HCT116 (cell line): ENCODE data around the gene CDH4.

ENCODE experiments used
- CEBPB ChIP-seq: IDR thresholded peaks from 2 replicates; pipeline ENCODE4 v1.6.1; 2012; ENCODE audit warnings: low read depth
- CTCF ChIP-seq, 3 experiments: fragments of 200-600 bp in 1 of 3; sonication (generic) in 1 of 3; IDR thresholded peaks in 2 of 3; conservative IDR thresholded peaks in 1 of 3; 2 replicates each; pipeline ENCODE4 v1.5.1; 2012 to 2017; ENCODE audit warnings: low read depth in 2 of 3, low read length in 2 of 3, antibody characterized with exemption in 1 of 3, borderline replicate concordance in 1 of 3, control low read depth in 1 of 3, mild to moderate bottlenecking in 1 of 3, mixed read lengths in 1 of 3, mixed run types in 1 of 3, moderate library complexity in 1 of 3; ENCODE audit not compliant: insufficient read depth in 1 of 3
- EGR1 ChIP-seq: IDR thresholded peaks from 2 replicates; pipeline ENCODE4 v1.6.1; 2012; ENCODE audit warnings: low read depth
- ELF1 ChIP-seq: IDR thresholded peaks from 2 replicates; pipeline ENCODE4 v1.6.1; 2012; ENCODE audit warnings: low read depth, borderline replicate concordance
- EZH2 ChIP-seq: fragments of 200-600 bp; sonication (generic); IDR thresholded peaks from 2 replicates; pipeline ENCODE4 v1.6.1; 2017; ENCODE audit warnings: antibody characterized with exemption, mixed run types
- EZH2phosphoT487 ChIP-seq: fragments of 200-600 bp; IDR thresholded peaks from 2 replicates; pipeline ENCODE4 v1.6.1; 2018; ENCODE audit warnings: antibody characterized with exemption, borderline replicate concordance
- POLR2A ChIP-seq: IDR thresholded peaks from 2 replicates; pipeline ENCODE4 v1.7.0; 2011; ENCODE audit warnings: borderline replicate concordance; ENCODE audit not compliant: insufficient read depth, insufficient read length; ENCODE audit errors: extremely low read depth
- REST ChIP-seq: IDR thresholded peaks from 2 replicates; pipeline ENCODE4 v1.6.1; 2012; ENCODE audit warnings: low read depth
- SRF ChIP-seq: IDR thresholded peaks from 2 replicates; pipeline ENCODE4 v1.6.1; 2012; ENCODE audit warnings: low read depth
- TCF7L2 ChIP-seq: IDR thresholded peaks from 2 replicates; pipeline ENCODE4 v1.7.0; 2011; ENCODE audit warnings: borderline replicate concordance, inconsistent platforms; ENCODE audit not compliant: insufficient read depth, insufficient read length; ENCODE audit errors: extremely low read depth
- YY1 ChIP-seq: IDR thresholded peaks from 2 replicates; pipeline ENCODE4 v1.6.1; 2011; ENCODE audit warnings: low read length, low read depth, moderate library complexity, mild to moderate bottlenecking; ENCODE audit not compliant: insufficient replicate concordance; ENCODE audit errors: extremely low read depth
- ZBTB33 ChIP-seq: IDR thresholded peaks from 2 replicates; pipeline ENCODE4 v1.6.1; 2011; ENCODE audit warnings: mild to moderate bottlenecking, low read length, moderate library complexity; ENCODE audit not compliant: insufficient replicate concordance; ENCODE audit errors: extremely low read depth
- ZNF274 ChIP-seq: fragments of 200-500 bp; sonication (Bioruptor generic); IDR thresholded peaks from 2 replicates; pipeline ENCODE4 v1.6.1; 2014; ENCODE audit warnings: mild to moderate bottlenecking, low read depth, low read length, inconsistent platforms
- TF ChIP-seq, protein P1 (sequence below): IDR thresholded peaks from 2 replicates; pipeline ENCODE4 v1.6.1; 2012

DNA sequence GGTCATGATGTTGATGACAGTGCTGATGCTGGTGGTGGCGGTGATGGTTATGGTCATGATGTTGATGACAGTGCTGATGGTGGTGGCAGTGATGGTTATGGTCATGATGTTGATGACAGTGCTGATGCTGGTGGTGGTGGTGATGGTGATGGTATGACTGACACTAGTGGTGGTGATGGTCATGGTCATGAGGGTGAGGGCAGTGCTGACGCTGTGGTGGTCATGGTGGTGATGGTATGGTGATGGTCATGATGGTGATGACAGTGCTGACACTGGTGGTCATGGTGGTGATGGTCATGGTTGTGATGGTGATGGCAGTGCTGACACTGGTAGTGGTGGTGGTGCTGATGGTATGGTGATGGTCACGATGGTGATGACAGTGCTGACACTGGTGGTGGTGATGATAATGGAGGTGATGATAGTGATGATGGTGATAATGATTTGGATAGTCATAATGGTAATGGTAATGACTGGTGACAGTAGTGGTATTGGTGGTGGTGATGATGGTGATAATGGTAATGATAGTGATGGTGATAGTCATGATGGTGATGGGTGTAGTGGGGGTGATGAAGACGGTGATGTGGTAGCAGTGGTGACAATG lies 206.2 kb downstream of the CDH4 start:
- TF ChIP-seq EGR1 (no peak), ELF1 (no peak), REST (no peak), CTCF (IDR thresholded peaks at IDR 0.05 in 2 of 3, conservative IDR thresholded peaks at IDR 0.05 in 1 of 3; ENCODE audit: borderline replicate concordance in 1 of 3, insufficient read depth in 1 of 3, low read depth in 2 of 3, low read length in 2 of 3) (no peak), SRF (no peak), EZH2phosphoT487 (no peak), POLR2A (no peak), TCF7L2 (no peak), ZNF274 (no peak), ZBTB33 (no peak), EZH2 (no peak), YY1 (no peak), CEBPB (no peak)
- TF ChIP-seq, protein P1, sequence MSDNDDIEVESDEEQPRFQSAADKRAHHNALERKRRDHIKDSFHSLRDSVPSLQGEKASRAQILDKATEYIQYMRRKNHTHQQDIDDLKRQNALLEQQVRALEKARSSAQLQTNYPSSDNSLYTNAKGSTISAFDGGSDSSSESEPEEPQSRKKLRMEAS: no peak
